ENCODE data around the gene SLC38A11. TPM values are rescaled to one million over a fixed set of nuclear protein-coding genes. Genes with fewer than 3 reads are reported as not detected.

Gene SLC38A11
- total and polyA plus RNA-seq, 2 of the 13 experiments (the other 11 are each of a cell fraction or from before 2014, with no cell fraction given), result 14.0 to 14.3 TPM

DNA sequence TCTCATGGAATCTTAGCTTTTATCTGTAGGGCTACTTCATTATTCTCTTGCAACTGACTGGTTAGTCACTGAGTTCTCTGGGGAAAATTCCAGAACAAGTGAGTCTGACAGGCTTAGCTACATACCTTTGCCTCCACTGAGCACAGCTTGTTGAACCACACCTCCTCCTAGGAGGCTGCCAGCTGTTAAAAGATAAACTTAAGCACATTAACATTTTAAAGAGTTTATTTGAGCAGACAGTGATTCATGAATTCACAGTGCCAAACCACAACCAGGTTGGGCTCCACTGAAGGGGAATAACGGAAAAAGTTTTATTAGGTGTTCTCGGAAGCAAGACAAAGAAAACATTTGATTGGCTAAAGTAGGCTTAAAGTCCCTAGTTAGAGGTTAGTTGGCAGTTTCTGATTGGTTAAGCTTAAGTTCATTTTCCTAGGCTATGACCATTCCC, 12.5 kb upstream of the SLC38A11 start:
- Histone ChIP-seq H3K9me3 (ENCODE audit: low read length) (no peaks in the 10 kb centered on the region), H3K27me3 (ENCODE audit: control insufficient read depth in 1 of 2, insufficient read depth in 2 of 2, low read length in 2 of 2) (no peaks in the 10 kb centered on the region), H3K4me1 (ENCODE audit: insufficient read depth, low read length) (no peaks in the 10 kb centered on the region), H3K27ac (ENCODE audit: extremely low read length, insufficient read depth, low read length) (no peak overlapping the region), H2AFZ (ENCODE audit: low read length) (no peak overlapping the region), H3K36me3 (replicated peaks in 1 of 2; ENCODE audit: control insufficient read depth in 1 of 2, insufficient read depth in 2 of 2, low read length in 2 of 2) (no peaks in the 10 kb centered on the region), H3K4me3 (replicated peaks in 1 of 3; ENCODE audit: insufficient read depth in 1 of 3, low read depth in 2 of 3, low read length in 3 of 3) (no peak overlapping the region), H4K20me1 (ENCODE audit: insufficient read depth, low read length) (no peaks in the 10 kb centered on the region), H3K9ac (ENCODE audit: insufficient read depth, low read depth, low read length) (no peak overlapping the region), H3K79me2 (ENCODE audit: insufficient read depth, low read length) (no peaks in the 10 kb centered on the region), H3K4me2 (ENCODE audit: low read depth, low read length) (no peak overlapping the region)
- BruUV-seq (replicated peaks), result no TSS peak
- 99% methylated on average over 2 of the region's 2 CpGs for WGBS (ENCODE audit: low lambda C conversion rate)
- DNase-seq (ENCODE audit: low spot score) (no peak), FAIRE-seq (no peak), ATAC-seq (no peak)
- intact Hi-C loops (cut with micrococcal nuclease; ENCODE audit: unreplicated experiment), result no loop called here
- TF ChIP-seq, protein P1, sequence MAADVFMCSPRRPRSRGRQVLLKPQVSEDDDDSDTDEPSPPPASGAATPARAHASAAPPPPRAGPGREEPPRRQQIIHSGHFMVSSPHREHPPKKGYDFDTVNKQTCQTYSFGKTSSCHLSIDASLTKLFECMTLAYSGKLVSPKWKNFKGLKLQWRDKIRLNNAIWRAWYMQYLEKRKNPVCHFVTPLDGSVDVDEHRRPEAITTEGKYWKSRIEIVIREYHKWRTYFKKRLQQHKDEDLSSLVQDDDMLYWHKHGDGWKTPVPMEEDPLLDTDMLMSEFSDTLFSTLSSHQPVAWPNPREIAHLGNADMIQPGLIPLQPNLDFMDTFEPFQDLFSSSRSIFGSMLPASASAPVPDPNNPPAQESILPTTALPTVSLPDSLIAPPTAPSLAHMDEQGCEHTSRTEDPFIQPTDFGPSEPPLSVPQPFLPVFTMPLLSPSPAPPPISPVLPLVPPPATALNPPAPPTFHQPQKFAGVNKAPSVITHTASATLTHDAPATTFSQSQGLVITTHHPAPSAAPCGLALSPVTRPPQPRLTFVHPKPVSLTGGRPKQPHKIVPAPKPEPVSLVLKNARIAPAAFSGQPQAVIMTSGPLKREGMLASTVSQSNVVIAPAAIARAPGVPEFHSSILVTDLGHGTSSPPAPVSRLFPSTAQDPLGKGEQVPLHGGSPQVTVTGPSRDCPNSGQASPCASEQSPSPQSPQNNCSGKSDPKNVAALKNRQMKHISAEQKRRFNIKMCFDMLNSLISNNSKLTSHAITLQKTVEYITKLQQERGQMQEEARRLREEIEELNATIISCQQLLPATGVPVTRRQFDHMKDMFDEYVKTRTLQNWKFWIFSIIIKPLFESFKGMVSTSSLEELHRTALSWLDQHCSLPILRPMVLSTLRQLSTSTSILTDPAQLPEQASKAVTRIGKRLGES (CRISPR knock-in tag; IDR thresholded peaks at IDR 0.05; ENCODE audit: borderline replicate concordance), result no peak
- no peak for TF ChIP-seq ZNF775 (CRISPR knock-in tag; IDR thresholded peaks at IDR 0.05; ENCODE audit: borderline replicate concordance)
- TF ChIP-seq SIN3B (IDR thresholded peaks at IDR 0.05; ENCODE audit: low read length), result no peak
- no peak for TF ChIP-seq HMGXB4 (CRISPR knock-in tag; IDR thresholded peaks at IDR 0.05; ENCODE audit: borderline replicate concordance in 1 of 2, low read depth in 1 of 2)
- no peak for TF ChIP-seq ZNF432 (CRISPR knock-in tag; IDR thresholded peaks at IDR 0.05; ENCODE audit: borderline replicate concordance)
- no peak for TF ChIP-seq MAFK (conservative IDR thresholded peaks at IDR 0.05 in 1 of 2, IDR thresholded peaks at IDR 0.05 in 1 of 2; ENCODE audit: low read length in 2 of 2)
- TF ChIP-seq ZNF33B (CRISPR knock-in tag; IDR thresholded peaks at IDR 0.05), result no peak
- TF ChIP-seq SAFB2 (CRISPR knock-in tag; IDR thresholded peaks at IDR 0.05; ENCODE audit: borderline replicate concordance, low read depth), result no peak
- no peak for TF ChIP-seq POLR2A (IDR thresholded peaks at IDR 0.05; ENCODE audit: insufficient read depth in 1 of 2, low read depth in 2 of 2, low read length in 2 of 2)
- no peak for TF ChIP-seq MAFF (IDR thresholded peaks at IDR 0.05; ENCODE audit: low read depth, low read length)
- TF ChIP-seq ZNF451 (CRISPR knock-in tag; IDR thresholded peaks at IDR 0.05), result no peak
- no peak for TF ChIP-seq XBP1 (CRISPR knock-in tag; IDR thresholded peaks at IDR 0.05)
- TF ChIP-seq MTA3 (CRISPR knock-in tag; IDR thresholded peaks at IDR 0.05), result no peak
- no peak for TF ChIP-seq ZFP36L1 (CRISPR knock-in tag; IDR thresholded peaks at IDR 0.05)
- in situ Hi-C loops (cut with HindIII; ENCODE audit: extremely low pct_ligation_motif_present, low pct_unique_long_range_greater_than_20kb), result no loop called here
- ChIA-PET CTCF (ENCODE audit: low intra/inter-chr PET ratio, low total read pairs) (no interaction called here), POLR2A (no interaction called here)

Measured in HepG2 (cell line).